SK-N-SH treated with all-trans-retinoic acid at 6 μM for 48 hours (cell line): ENCODE data around the gene TSPAN10.

Source experiments
- ATAC-seq: fragments of 200-7000 bp; cut with Tn5 transposase; 3 replicates; pipeline ENCODE4 v1.9.1; 2020; ENCODE audit warnings: mild to moderate bottlenecking, moderate library complexity
- ARNTL ChIP-seq: fragments of 450-650 bp; formaldehyde crosslinking; IDR thresholded peaks from 2 replicates; pipeline ENCODE4 v1.5.0; 2020; ENCODE audit warnings: low read depth, mild to moderate bottlenecking, moderate library complexity, borderline replicate concordance
- BACH2 ChIP-seq: fragments of 250-450 bp; sonication (Bioruptor Pico); IDR thresholded peaks from 2 replicates; pipeline ENCODE4 v1.9.0; 2021; ENCODE audit warnings: mild to moderate bottlenecking, borderline replicate concordance
- CREB5 ChIP-seq: fragments of 250-450 bp; sonication (Bioruptor Pico); IDR thresholded peaks from 2 replicates; pipeline ENCODE4 v1.5.1; 2020; ENCODE audit warnings: low read depth, mild to moderate bottlenecking, moderate library complexity
- CSDC2 ChIP-seq: fragments of 250-450 bp; sonication (Bioruptor Pico); IDR thresholded peaks from 2 replicates; pipeline ENCODE4 v1.5.0; 2020; ENCODE audit warnings: mild to moderate bottlenecking, moderate library complexity
- ESRRG ChIP-seq: fragments of 250-450 bp; sonication (Bioruptor Pico); IDR thresholded peaks from 2 replicates; pipeline ENCODE4 v1.6.1; 2021; ENCODE audit warnings: mild to moderate bottlenecking
- GLIS3 ChIP-seq: fragments of 250-450 bp; sonication (Bioruptor Pico); IDR thresholded peaks from 2 replicates; pipeline ENCODE4 v1.5.0; 2020; ENCODE audit warnings: mild to moderate bottlenecking, moderate library complexity
- ISL1 ChIP-seq: fragments of 250-450 bp; sonication (Bioruptor Pico); IDR thresholded peaks from 2 replicates; pipeline ENCODE4 v2.1.2; 2022; ENCODE audit warnings: mild to moderate bottlenecking, moderate library complexity
- OSR1 ChIP-seq: fragments of 250-450 bp; sonication (Bioruptor Pico); IDR thresholded peaks from 2 replicates; pipeline ENCODE4 v1.8.0; 2022; ENCODE audit warnings: moderate library complexity, mild to moderate bottlenecking, inconsistent platforms
- PPARA ChIP-seq: fragments of 250-450 bp; sonication (Bioruptor Pico); IDR thresholded peaks from 2 replicates; pipeline ENCODE4 v1.5.0; 2020; ENCODE audit warnings: mild to moderate bottlenecking, borderline replicate concordance
- RARB ChIP-seq: fragments of 250-450 bp; sonication (Bioruptor Pico); IDR thresholded peaks from 2 replicates; pipeline ENCODE4 v1.8.0; 2021; ENCODE audit warnings: mild to moderate bottlenecking, moderate library complexity
- SNAI2 ChIP-seq: fragments of 250-450 bp; sonication (Bioruptor Pico); IDR thresholded peaks from 2 replicates; pipeline ENCODE4 v1.5.0; 2020; ENCODE audit warnings: mild to moderate bottlenecking, moderate library complexity
- TCF4 ChIP-seq: fragments of 250-450 bp; sonication (Bioruptor Pico); IDR thresholded peaks from 2 replicates; pipeline ENCODE4 v1.8.0; 2021; ENCODE audit warnings: mild to moderate bottlenecking, moderate library complexity, borderline replicate concordance
- TOX ChIP-seq: fragments of 250-450 bp; sonication (Bioruptor Pico); IDR thresholded peaks from 2 replicates; pipeline ENCODE4 v1.8.0; 2021; ENCODE audit warnings: mild to moderate bottlenecking, moderate library complexity, borderline replicate concordance
- TSHZ2 ChIP-seq: fragments of 250-450 bp; sonication (Bioruptor Pico); IDR thresholded peaks from 2 replicates; pipeline ENCODE4 v1.5.0; 2020; ENCODE audit warnings: mild to moderate bottlenecking, moderate library complexity
- ZC3H10 ChIP-seq: fragments of 250-450 bp; sonication (Bioruptor Pico); IDR thresholded peaks from 2 replicates; pipeline ENCODE4 v1.5.1; 2021; ENCODE audit warnings: mild to moderate bottlenecking, moderate library complexity
- ZFP3 ChIP-seq: fragments of 250-450 bp; sonication (Bioruptor Pico); IDR thresholded peaks from 2 replicates; pipeline ENCODE4 v1.5.0; 2020; ENCODE audit warnings: mild to moderate bottlenecking, moderate library complexity
- ZFP30 ChIP-seq: fragments of 450-650 bp; formaldehyde crosslinking; IDR thresholded peaks from 2 replicates; pipeline ENCODE4 v1.5.0; 2022; ENCODE audit warnings: mild to moderate bottlenecking, moderate library complexity
- ZNF565 ChIP-seq: fragments of 450-650 bp; formaldehyde crosslinking; conservative IDR thresholded peaks from 2 replicates; pipeline ENCODE4 v1.5.0; 2020; ENCODE audit warnings: low read depth, mild to moderate bottlenecking, moderate library complexity
- TF ChIP-seq, protein P1 (sequence below): fragments of 250-450 bp; sonication (Bioruptor Pico); IDR thresholded peaks from 2 replicates; pipeline ENCODE4 v1.8.0; 2021; ENCODE audit warnings: low read depth, mild to moderate bottlenecking, moderate library complexity, borderline replicate concordance
- TF ChIP-seq, protein P2 (sequence below): fragments of 250-450 bp; sonication (Bioruptor Pico); IDR thresholded peaks from 2 replicates; pipeline ENCODE4 v1.8.0; 2020; ENCODE audit warnings: mild to moderate bottlenecking, moderate library complexity, borderline replicate concordance
- TF ChIP-seq, protein P3 (sequence below): fragments of 250-450 bp; sonication (Bioruptor Pico); IDR thresholded peaks from 2 replicates; pipeline ENCODE4 v1.5.1; 2021; ENCODE audit warnings: mild to moderate bottlenecking, moderate library complexity

TSPAN10 gene

GRCh38 chr17:81659038-81659437 is 22.0 kb downstream of the TSPAN10 start:
- TF ChIP-seq BACH2 (CRISPR knock-in tag), result no peak
- no peak for TF ChIP-seq SNAI2 (CRISPR knock-in tag)
- TF ChIP-seq PPARA (CRISPR knock-in tag), result no peak
- no peak for TF ChIP-seq ZNF565
- TF ChIP-seq, protein P1, sequence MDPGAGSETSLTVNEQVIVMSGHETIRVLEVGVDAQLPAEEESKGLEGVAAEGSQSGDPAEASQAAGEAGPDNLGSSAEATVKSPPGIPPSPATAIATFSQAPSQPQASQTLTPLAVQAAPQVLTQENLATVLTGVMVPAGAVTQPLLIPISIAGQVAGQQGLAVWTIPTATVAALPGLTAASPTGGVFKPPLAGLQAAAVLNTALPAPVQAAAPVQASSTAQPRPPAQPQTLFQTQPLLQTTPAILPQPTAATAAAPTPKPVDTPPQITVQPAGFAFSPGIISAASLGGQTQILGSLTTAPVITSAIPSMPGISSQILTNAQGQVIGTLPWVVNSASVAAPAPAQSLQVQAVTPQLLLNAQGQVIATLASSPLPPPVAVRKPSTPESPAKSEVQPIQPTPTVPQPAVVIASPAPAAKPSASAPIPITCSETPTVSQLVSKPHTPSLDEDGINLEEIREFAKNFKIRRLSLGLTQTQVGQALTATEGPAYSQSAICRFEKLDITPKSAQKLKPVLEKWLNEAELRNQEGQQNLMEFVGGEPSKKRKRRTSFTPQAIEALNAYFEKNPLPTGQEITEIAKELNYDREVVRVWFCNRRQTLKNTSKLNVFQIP (CRISPR knock-in tag), result no peak
- no peak for TF ChIP-seq OSR1 (CRISPR knock-in tag)
- TF ChIP-seq, protein P2, sequence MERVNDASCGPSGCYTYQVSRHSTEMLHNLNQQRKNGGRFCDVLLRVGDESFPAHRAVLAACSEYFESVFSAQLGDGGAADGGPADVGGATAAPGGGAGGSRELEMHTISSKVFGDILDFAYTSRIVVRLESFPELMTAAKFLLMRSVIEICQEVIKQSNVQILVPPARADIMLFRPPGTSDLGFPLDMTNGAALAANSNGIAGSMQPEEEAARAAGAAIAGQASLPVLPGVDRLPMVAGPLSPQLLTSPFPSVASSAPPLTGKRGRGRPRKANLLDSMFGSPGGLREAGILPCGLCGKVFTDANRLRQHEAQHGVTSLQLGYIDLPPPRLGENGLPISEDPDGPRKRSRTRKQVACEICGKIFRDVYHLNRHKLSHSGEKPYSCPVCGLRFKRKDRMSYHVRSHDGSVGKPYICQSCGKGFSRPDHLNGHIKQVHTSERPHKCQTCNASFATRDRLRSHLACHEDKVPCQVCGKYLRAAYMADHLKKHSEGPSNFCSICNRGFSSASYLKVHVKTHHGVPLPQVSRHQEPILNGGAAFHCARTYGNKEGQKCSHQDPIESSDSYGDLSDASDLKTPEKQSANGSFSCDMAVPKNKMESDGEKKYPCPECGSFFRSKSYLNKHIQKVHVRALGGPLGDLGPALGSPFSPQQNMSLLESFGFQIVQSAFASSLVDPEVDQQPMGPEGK (CRISPR knock-in tag), result no peak
- no peak for TF ChIP-seq ZC3H10 (CRISPR knock-in tag)
- no peak for TF ChIP-seq RARB (CRISPR knock-in tag)
- TF ChIP-seq ZFP3, result no peak
- TF ChIP-seq GLIS3, result no peak
- no peak for TF ChIP-seq ZFP30 (CRISPR knock-in tag)
- no peak for ATAC-seq

DNA sequence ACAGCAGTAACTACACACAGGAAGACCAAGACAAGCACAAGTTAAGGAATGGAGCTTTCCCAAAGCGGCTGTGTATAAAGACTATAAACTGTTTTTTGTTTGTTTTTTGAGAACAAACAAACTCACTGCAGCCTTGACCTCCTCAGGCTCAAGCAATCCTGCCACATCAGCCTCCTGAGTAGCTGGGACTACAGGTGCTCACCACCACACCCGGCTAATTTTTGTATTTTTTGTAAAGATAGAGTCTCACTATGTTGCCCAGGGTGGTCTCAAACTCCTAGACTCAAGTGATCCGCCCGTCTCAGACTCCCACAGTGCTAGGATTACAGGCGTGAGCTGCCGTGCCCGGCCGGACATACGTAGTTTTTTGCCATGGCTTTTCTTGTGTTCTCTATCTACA is 23.4 kb downstream of the TSPAN10 start:
- ATAC-seq, result no peak
- no peak for TF ChIP-seq ZNF565
- no peak for TF ChIP-seq ZFP30 (CRISPR knock-in tag)
- TF ChIP-seq TSHZ2 (CRISPR knock-in tag), result no peak
- TF ChIP-seq GLIS3, result no peak
- no peak for TF ChIP-seq PPARA (CRISPR knock-in tag)
- TF ChIP-seq OSR1 (CRISPR knock-in tag), result no peak
- no peak for TF ChIP-seq CSDC2 (CRISPR knock-in tag)
- no peak for TF ChIP-seq SNAI2 (CRISPR knock-in tag)
- no peak for TF ChIP-seq ZFP3
- TF ChIP-seq, protein P1 (CRISPR knock-in tag), result no peak
- no peak for TF ChIP-seq TCF4 (CRISPR knock-in tag)
- no peak for TF ChIP-seq TOX

DNA sequence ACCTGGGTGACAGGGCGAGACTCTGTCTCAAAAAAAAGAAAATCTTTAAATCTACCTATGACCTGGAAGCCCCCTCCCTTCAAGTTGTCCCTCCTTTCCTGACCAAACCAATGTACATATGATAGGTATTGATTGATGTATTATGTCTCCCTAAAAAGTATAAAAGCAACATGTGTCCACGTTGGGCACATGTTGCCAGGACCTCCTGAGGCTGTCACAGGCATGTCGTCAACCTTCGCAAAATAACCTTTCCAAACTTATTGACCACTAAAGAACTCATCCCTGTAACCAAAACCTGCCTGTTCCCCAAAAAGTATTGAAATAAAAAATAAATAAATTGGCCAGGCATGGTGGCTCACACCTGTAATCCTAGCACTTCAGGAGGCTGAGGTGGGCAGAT is 25.0 kb downstream of the TSPAN10 start:
- ATAC-seq, result no peak
- no peak for TF ChIP-seq TCF4 (CRISPR knock-in tag)
- no peak for TF ChIP-seq BACH2 (CRISPR knock-in tag)
- TF ChIP-seq CSDC2 (CRISPR knock-in tag), result no peak
- no peak for TF ChIP-seq ISL1 (CRISPR knock-in tag)

- ATAC-seq, result no peak
- no peak for TF ChIP-seq RARB (CRISPR knock-in tag)
- no peak for TF ChIP-seq OSR1 (CRISPR knock-in tag)
- TF ChIP-seq PPARA (CRISPR knock-in tag), result no peak
- no peak for TF ChIP-seq CSDC2 (CRISPR knock-in tag)
- TF ChIP-seq TCF4 (CRISPR knock-in tag), result no peak
- TF ChIP-seq ARNTL (CRISPR knock-in tag), result no peak
- TF ChIP-seq BACH2 (CRISPR knock-in tag), result no peak
- TF ChIP-seq ZC3H10 (CRISPR knock-in tag), result no peak
- TF ChIP-seq, protein P2 (CRISPR knock-in tag), result no peak
- TF ChIP-seq, protein P3, sequence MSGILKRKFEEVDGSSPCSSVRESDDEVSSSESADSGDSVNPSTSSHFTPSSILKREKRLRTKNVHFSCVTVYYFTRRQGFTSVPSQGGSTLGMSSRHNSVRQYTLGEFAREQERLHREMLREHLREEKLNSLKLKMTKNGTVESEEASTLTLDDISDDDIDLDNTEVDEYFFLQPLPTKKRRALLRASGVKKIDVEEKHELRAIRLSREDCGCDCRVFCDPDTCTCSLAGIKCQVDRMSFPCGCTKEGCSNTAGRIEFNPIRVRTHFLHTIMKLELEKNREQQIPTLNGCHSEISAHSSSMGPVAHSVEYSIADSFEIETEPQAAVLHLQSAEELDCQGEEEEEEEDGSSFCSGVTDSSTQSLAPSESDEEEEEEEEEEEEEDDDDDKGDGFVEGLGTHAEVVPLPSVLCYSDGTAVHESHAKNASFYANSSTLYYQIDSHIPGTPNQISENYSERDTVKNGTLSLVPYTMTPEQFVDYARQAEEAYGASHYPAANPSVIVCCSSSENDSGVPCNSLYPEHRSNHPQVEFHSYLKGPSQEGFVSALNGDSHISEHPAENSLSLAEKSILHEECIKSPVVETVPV, result no peak
- no peak for TF ChIP-seq ESRRG
- no peak for TF ChIP-seq CREB5 (CRISPR knock-in tag)
Observed at GRCh38 chr17:81664051-81664470, 27.1 kb downstream of the TSPAN10 start.
